ENCODE measurements around the gene AHCYL2. TPM values are rescaled to one million over a fixed set of nuclear protein-coding genes. Genes with fewer than 3 reads are reported as not detected.
A peak's percentile ranks its signal among the peaks of the same experiment; 100 is the strongest.
"Not testable (repeated sequence)": the region's sequence is repeated elsewhere in the genome, so short reads cannot be mapped to it uniquely, and the experiment has no call there.

The AHCYL2 gene
- polyA plus RNA-seq, 1 donor from 2014 or later = 5.5 TPM

DNA sequence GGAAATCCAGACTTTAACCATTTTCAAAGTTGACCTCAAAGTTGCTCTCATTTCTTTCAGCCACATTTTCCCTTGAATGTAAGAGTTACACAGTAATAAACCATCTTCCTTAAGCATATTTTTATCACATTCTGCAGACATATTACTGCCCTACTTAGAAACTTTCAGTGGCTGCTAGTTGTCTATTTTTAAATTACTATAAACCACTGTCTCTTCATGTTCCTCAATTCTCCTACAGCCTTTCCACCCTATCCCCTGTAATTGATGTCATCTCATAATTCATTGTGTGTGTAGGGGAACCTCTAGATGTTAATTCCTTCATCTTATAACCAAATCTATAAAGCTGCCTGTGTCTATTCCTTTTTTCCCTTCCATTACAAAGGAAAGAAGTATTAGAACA, 131.3 kb downstream of the AHCYL2 start:
- H3K27ac Mint-ChIP-seq = no peak overlapping the region
- no peaks in the 10 kb centered on the region for H3K27me3 Mint-ChIP-seq
- no peak overlapping the region for H3K4me3 Mint-ChIP-seq
- peaks cover 3% of the 10 kb centered on the region for H3K36me3 Mint-ChIP-seq
- no peaks in the 10 kb centered on the region for H3K9me3 Mint-ChIP-seq
- H3K4me1 Mint-ChIP-seq = peaks cover 0 to 2% (median 0%) of the 10 kb centered on the region in 3 donors

DNA sequence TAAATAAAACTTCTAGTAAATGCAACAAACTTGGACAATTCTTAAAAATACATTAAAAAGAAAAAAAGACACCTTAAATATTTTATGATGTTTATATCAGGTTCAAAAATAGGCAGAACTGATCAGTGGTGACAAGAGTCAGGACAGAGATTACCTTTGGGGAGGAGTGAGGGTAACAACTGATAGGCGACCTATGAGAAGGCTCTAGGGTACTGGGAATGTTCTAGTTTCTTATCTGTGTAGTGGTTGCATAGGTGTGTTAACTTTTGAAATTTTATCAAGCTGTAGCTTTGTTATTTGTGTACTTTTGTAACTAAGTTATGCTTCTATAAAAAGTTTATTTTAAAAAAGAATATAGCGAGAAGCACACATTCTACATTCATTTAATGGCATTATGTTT, 134.3 kb downstream of the AHCYL2 start:
- Mint-ChIP-seq H3K4me3 (no peak overlapping the region), H3K9me3 (no peaks in the 10 kb centered on the region)

DNA sequence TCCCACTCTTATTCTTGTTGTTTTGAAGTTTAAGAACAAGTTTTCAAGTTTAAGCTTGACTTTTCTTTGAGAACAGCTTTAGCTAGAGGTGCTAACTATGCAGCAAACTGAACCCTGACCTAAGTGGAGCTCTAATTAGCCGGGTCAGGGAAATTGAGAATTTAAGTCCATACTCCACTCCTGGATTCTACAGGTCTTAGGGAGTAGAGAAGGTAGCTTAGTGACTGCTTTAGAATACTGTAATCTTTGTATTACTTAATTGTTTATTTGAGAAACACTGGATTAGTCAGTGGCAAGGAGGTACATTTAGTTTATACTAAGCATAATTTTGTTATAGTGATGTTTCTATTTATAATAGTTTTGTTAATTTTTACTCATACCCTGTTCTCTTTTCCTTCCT, 134.8 kb downstream of the AHCYL2 start:
- no peak overlapping the region for H3K27ac Mint-ChIP-seq
- peaks cover 3% of the 10 kb centered on the region for H3K36me3 Mint-ChIP-seq
- no peaks in the 10 kb centered on the region for H3K9me3 Mint-ChIP-seq
- peaks cover 0 to 2% (median 0%) of the 10 kb centered on the region in 3 donors for H3K4me1 Mint-ChIP-seq
- H3K4me3 Mint-ChIP-seq = no peak overlapping the region
- H3K27me3 Mint-ChIP-seq = no peaks in the 10 kb centered on the region

More for the DNA sequence above, 134.3 kb downstream of the AHCYL2 start:
- H3K36me3 Mint-ChIP-seq = peaks cover 3% of the 10 kb centered on the region
- no peaks in the 10 kb centered on the region for H3K27me3 Mint-ChIP-seq
- no peak overlapping the region for H3K27ac Mint-ChIP-seq
- peaks cover 0 to 2% (median 0%) of the 10 kb centered on the region in 3 donors for H3K4me1 Mint-ChIP-seq

DNA sequence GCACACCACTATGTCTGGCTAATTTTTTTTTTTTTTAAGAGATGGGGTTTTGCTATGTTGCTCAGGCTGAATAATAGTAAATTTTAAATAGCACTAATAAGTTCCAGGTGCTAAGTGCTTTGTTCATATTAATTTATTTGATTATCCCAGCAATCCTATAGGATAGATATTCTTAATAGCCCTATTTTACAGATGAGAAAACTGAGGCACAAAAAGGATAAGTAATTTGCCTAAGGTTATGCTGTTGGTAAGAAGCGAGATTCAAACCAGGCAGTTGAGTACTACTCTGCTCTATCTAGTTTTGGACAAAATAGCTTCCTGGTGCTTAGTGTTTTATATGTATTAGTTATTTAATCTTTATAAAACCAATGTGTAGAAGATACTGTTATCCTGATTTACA, 136.9 kb downstream of the AHCYL2 start:
- Mint-ChIP-seq H3K36me3 (peaks cover 3% of the 10 kb centered on the region), H3K27me3 (no peaks in the 10 kb centered on the region), H3K4me1 (peaks cover 0 to 2% (median 0%) of the 10 kb centered on the region in 3 donors), H3K4me3 (no peak overlapping the region), H3K9me3 (no peaks in the 10 kb centered on the region), H3K27ac (no peak overlapping the region)

DNA sequence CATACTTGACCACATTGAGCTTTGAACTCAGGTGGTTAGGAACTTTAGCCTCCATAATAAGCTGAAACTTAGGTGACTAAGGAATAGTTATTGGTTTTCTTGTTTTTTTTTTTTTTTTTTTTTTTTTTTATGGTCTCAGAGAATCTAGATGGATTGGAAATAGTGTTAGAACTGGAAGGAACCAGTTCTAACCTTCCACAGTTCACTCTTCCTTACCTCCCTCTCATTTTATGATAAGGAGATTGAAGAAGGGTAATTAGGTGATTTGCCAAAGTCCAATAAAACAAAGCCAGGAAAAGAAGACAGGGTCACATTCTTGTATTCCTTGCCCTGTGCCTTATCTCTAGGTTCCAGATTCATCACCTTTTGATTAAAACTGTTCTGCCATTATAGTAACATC, 137.7 kb downstream of the AHCYL2 start:
- peaks cover 0 to 2% (median under 1%) of the 10 kb centered on the region in 3 donors for H3K4me1 Mint-ChIP-seq
- H3K36me3 Mint-ChIP-seq = peaks cover 3% of the 10 kb centered on the region
- H3K27ac Mint-ChIP-seq = no peak overlapping the region
- no peaks in the 10 kb centered on the region for H3K9me3 Mint-ChIP-seq
- no peak overlapping the region for H3K4me3 Mint-ChIP-seq
- H3K27me3 Mint-ChIP-seq = no peaks in the 10 kb centered on the region

DNA sequence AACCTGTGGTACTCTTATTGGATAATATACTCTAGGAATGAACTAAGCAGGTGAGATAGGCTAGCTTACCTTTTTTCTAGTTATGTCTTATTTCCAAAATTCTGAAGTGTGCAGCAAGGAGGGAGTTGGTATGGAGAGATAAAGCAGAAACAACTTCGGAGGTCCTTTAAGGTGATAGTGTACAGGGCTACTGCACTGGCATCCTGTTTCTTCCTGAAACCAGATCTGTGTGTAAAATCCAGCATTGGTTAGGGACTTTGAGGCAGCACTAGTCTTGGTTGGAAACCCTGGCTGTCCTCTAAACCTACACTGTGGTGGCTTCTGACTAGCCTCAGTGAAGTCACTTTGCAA, 142.5 kb downstream of the AHCYL2 start:
- peaks cover 16 to 36% (median 27%) of the 10 kb centered on the region in 3 donors for H3K4me1 Mint-ChIP-seq

DNA sequence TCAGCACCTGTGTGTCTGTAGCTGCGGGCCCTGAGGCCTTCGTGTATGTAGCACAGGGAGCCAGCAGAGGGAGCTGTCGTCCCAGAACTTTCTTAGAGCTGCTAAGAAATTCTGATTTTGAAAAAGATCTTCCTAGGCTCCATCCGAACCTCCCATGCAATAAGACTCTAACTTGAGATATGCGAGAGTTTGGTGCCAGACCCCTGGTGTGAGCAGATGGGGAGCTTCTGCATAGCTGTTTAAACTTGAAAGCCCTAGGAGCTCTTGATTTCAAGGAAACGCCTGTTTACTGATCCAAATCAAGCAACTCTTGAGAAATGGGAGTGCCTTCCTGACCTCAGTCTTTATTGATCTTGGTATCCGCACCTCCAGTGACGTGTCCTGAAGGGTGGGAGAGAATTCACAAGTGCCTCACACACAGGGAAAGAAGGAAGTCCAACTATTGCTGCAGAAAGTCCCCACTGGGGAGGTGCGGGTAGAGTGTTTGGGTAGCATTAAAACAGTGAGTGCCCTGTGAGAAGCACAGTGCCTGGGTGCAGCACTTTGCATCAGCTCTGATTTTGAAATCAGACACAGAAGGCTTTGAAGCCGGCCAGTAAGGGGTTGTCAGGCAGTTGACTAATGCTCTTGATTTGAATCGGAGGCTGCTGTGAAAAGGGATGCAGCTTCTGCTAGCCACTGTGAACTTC, 143.0 kb downstream of the AHCYL2 start:
- Mint-ChIP-seq H3K4me3 (peak overlapping the region; percentile 68 to 96 (median 80)), H3K27me3 (no peaks in the 10 kb centered on the region), H3K9me3 (no peaks in the 10 kb centered on the region), H3K4me1 (peaks cover 16 to 36% (median 28%) of the 10 kb centered on the region in 3 donors), H3K36me3 (no peaks in the 10 kb centered on the region), H3K27ac (peak overlapping the region; percentile 46 to 87 (median 84))

More for the DNA sequence above, 142.5 kb downstream of the AHCYL2 start:
- Mint-ChIP-seq H3K27ac (peak overlapping the region in 1 of 3 donors; percentile 87), H3K27me3 (no peaks in the 10 kb centered on the region), H3K9me3 (no peaks in the 10 kb centered on the region), H3K4me3 (peak overlapping the region in 3 of 4 donors; percentile 68 to 96 (median 91)), H3K36me3 (no peaks in the 10 kb centered on the region)

DNA sequence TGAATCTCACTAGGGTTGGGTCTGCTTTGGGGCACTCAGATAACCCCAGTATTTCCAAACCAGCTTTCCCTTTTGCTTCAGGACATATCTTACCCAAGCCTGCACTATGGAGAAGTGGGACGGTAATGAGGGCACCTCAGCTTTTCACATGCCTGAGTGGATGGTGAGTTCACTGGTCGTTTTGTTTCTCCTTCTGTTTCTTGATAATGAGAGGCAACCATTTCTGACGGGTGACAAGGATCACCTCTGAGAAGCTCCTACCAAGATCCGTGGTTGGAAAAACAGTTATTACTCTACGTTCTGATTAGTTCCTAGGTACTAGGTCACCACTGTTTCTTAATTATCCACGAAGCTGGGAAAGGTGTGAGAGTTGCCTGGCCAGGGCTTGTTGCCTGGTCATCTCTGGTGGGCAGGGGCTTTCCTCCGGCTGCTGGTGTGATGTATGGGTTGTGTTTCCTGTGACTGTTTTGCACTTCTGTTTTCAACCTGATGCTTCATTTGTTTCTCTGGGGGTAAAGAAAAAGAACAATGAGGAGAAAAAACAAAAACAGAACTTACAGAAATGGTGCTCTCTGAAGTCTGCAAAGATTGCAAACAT, 143.7 kb downstream of the AHCYL2 start:
- Mint-ChIP-seq H3K4me3 (peak overlapping the region; percentile 68 to 96 (median 80)), H3K9me3 (no peaks in the 10 kb centered on the region), H3K27me3 (no peaks in the 10 kb centered on the region)

DNA sequence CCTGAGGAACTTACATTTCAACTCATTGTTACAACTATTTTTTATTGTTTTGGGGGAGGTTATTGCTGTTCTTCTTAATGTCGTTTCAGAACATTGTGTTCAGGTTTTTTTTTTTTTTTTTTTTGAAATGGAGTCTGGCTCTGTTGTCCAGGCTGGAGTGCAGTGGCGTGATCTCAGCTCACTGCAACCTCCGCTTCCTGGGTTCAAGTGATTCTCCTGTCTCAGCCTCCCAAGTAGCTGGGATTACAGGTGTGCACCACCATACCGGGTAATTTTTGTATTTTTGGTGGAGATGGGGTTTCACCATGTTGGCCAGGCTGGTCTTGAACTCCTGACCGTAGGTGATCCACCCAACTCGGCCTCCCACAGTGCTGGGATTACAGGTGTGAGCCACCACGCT, 144.6 kb downstream of the AHCYL2 start:
- not testable (repeated sequence) for H3K27me3 Mint-ChIP-seq, H3K9me3 Mint-ChIP-seq, H3K36me3 Mint-ChIP-seq, H3K4me3 Mint-ChIP-seq
- peaks cover 16 to 36% (median 29%) of the 10 kb centered on the region in 3 donors for H3K4me1 Mint-ChIP-seq
- H3K27ac Mint-ChIP-seq = peak overlapping the region in 2 of 3 donors; percentile 84 to 87

More for the DNA sequence above, 143.7 kb downstream of the AHCYL2 start:
- peaks cover 16 to 36% (median 29%) of the 10 kb centered on the region in 3 donors for H3K4me1 Mint-ChIP-seq
- H3K27ac Mint-ChIP-seq = peak overlapping the region; percentile 46 to 87 (median 84)
- H3K36me3 Mint-ChIP-seq = no peaks in the 10 kb centered on the region

DNA sequence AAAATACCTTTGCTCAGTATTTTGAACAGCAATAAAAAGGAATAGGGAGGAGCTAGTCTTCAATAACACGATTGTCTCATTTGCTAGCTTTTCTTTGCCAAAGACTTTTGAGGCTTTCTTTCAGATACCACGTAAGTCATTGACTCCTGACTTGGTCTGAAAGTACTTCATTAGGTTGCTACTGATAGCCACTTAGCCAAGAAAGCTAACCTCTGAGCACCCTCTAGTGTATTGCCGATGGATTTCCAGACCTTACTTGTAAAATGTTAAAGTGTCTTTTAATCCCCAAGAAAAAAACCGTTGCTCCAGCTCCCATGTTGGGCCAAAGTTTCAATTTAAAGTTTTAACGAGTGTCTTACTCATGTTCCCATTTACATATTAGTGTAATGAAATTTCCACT, 146.0 kb downstream of the AHCYL2 start:
- peaks cover 16 to 36% (median 29%) of the 10 kb centered on the region in 3 donors for H3K4me1 Mint-ChIP-seq
- H3K9me3 Mint-ChIP-seq = no peaks in the 10 kb centered on the region
- peak overlapping the region in 2 of 4 donors; percentile 38 to 55 for H3K4me3 Mint-ChIP-seq
- no peak overlapping the region for H3K27ac Mint-ChIP-seq
- no peaks in the 10 kb centered on the region for H3K36me3 Mint-ChIP-seq
- no peaks in the 10 kb centered on the region for H3K27me3 Mint-ChIP-seq

DNA sequence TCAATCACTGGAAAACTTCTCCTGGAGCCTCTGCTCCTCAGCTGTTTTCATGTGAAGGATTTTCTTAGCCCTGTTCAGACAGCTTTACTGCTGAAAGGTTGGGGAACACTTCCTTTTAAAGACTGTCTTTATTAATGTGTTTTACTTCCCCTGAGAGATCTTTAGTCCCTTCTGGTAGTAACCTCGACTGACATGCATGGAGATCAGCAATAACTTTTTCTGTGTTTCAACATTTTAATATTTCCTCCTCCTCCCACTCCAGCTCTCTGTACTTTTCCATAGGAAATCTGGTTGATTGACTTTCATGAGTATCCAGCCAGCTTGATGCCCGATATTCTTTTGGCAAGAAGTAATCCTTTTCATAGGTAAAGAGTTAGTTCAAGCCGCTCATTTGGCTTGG, 146.7 kb downstream of the AHCYL2 start:
- H3K36me3 Mint-ChIP-seq = no peaks in the 10 kb centered on the region
- peaks cover 16 to 36% (median 29%) of the 10 kb centered on the region in 3 donors for H3K4me1 Mint-ChIP-seq
- H3K27me3 Mint-ChIP-seq = no peaks in the 10 kb centered on the region
- no peaks in the 10 kb centered on the region for H3K9me3 Mint-ChIP-seq
- H3K27ac Mint-ChIP-seq = no peak overlapping the region
- no peak overlapping the region for H3K4me3 Mint-ChIP-seq

DNA sequence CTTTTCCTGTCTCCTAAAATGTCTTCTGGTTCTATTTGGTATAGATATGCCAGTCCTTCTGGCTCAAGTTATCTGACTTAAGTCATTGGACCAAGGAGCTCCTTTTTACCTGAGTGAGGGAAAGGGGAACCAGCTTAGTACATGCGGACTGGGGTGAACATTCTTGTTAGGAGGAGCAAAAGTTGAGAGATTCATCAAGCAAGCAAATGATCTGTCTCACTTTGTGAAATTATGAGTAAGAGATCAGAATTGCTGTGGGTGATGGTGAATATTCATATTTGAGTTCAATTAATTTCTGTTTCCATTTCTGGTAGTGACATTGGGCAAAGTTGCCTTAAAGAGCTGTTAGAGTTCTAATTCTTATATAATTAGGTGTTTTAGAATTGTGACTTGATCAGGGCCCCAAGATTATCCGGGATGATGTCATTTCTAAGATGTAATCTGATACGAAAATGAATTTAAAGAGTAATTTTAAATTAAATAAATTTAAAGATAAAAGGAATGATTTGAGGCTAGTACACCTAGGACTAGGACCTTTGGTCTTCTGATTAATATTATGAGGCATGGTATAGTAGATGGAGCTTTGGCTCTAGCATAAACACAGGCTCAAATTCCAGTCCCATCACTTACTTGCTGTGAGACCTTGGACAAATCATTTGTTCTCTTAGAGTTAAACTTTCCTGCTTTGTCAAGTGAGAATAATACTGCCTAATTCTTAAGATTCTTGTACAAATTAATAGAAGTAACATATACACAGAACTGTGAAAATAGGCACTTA, 149.0 kb downstream of the AHCYL2 start:
- H3K36me3 Mint-ChIP-seq = no peaks in the 10 kb centered on the region
- no peak overlapping the region for H3K4me3 Mint-ChIP-seq
- no peaks in the 10 kb centered on the region for H3K27me3 Mint-ChIP-seq
- H3K4me1 Mint-ChIP-seq = peaks cover 10 to 25% (median 22%) of the 10 kb centered on the region in 3 donors
- H3K27ac Mint-ChIP-seq = no peak overlapping the region
- H3K9me3 Mint-ChIP-seq = no peaks in the 10 kb centered on the region

DNA sequence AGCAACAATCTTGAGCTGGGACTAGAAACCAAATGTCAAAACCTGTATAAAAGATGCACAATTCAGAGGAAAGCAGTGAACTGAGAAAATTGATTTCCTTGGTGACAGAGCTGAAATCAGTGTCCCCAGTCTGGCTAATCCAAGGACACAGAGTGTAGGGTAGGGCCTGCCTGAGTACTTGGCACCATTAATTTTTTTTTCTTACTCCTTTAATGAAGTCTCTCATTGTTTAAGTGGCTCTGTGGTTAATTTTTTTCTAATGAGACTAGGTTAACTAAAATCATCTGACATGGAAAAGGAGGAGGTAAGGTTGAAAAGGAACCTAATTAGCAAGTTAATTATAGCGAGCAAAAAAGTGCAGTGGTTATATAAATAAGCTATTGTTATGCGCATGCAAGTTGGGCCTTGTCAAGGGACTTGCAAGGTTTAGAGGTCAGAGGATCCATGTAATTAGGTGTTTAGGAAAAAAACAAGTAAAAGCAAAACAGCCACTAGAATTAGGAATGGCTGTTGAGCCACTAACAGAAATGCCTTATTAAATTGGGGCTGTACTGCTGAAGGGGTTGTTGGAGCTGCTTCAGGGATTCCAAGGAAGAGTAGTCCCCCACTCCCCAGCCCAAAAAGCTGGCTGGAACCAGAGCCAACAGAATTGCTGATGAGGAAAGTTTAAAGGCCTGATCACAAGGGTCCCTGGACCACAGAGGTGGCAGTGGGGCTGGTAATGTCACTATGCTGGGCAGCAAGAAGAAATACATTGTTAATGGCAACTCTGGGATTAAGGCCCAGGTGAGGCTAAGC, 150.5 kb downstream of the AHCYL2 start:
- Mint-ChIP-seq H3K36me3 (no peaks in the 10 kb centered on the region), H3K27me3 (no peaks in the 10 kb centered on the region), H3K4me1 (peaks cover 8 to 21% (median 18%) of the 10 kb centered on the region in 3 donors), H3K27ac (no peak overlapping the region), H3K9me3 (no peaks in the 10 kb centered on the region), H3K4me3 (no peak overlapping the region)

DNA sequence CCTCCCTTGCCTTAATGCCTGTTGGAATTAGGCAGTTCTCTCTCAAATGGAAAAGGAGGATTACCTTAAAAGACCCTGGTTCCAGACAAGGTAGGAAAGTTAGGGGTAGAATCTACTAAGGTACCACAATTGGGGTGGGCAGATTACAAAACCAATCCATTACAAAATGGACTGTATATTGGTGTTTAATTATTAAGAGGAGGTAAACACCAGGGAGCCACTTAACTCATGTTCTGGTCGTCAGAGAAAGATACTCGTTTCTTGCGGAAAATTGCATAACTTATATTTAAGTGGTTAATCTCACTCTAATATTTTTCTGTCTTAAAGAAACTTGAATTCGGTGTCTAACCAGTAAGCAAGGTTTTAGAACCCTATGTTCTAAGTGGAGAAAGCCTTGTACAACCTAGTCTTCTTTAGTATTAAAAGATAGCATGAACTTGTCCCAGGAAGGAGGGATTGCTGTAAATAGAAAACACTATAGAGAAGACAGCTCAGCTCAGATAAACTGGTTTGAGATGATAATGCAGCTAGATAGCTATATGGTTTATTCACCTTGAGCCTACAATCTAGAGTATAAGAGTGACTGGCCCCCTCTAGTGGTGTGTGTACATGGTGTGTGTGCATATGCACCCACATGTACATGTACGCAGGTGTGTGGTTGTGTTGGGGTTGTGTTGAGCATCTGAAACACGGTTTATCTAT, 151.4 kb downstream of the AHCYL2 start:
- peaks cover 8 to 14% (median 12%) of the 10 kb centered on the region in 3 donors for H3K4me1 Mint-ChIP-seq
- no peak overlapping the region for H3K4me3 Mint-ChIP-seq
- no peaks in the 10 kb centered on the region for H3K9me3 Mint-ChIP-seq

More for the DNA sequence above, 151.4 kb downstream of the AHCYL2 start:
- Mint-ChIP-seq H3K36me3 (no peaks in the 10 kb centered on the region), H3K27ac (no peak overlapping the region), H3K27me3 (no peaks in the 10 kb centered on the region)
